GM23248 (cell line): ENCODE data around the gene FAM131C. TPM values are rescaled to one million over a fixed set of nuclear protein-coding genes. Genes with fewer than 3 reads are reported as not detected.
A peak's percentile ranks its signal among the peaks of the same experiment; 100 is the strongest.
"Not testable (repeated sequence)": the region's sequence is repeated elsewhere in the genome, so short reads cannot be mapped to it uniquely, and the experiment has no call there.

Source experiments
- DNase-seq: peaks from one replicate; pipeline ENCODE4 v3.0.0-alpha.2; 2015
- H2AFZ ChIP-seq: fragments of 200-600 bp; sonication (generic); 2 replicates; pipeline ENCODE4 v1.6.1; 2016; ENCODE audit warnings: antibody characterized with exemption
- H3F3A ChIP-seq: fragments of 200-600 bp; sonication (generic); 2 replicates; pipeline ENCODE4 v1.6.1; 2016; ENCODE audit warnings: mild to moderate bottlenecking, antibody characterized with exemption, mixed run types; ENCODE audit not compliant: insufficient read depth
- H3K27ac ChIP-seq: fragments of 200-600 bp; sonication (generic); 2 replicates; pipeline ENCODE4 v1.5.1; 2016; ENCODE audit warnings: mild to moderate bottlenecking
- H3K27me3 ChIP-seq: fragments of 200-600 bp; sonication (generic); replicated peaks from 2 replicates; pipeline ENCODE4 v1.6.1; 2016; ENCODE audit warnings: mild to moderate bottlenecking; ENCODE audit not compliant: insufficient read depth
- H3K36me3 ChIP-seq: fragments of 200-600 bp; sonication (generic); 2 replicates; pipeline ENCODE4 v1.6.1; 2016; ENCODE audit warnings: low read depth, mild to moderate bottlenecking
- H3K4me1 ChIP-seq: fragments of 200-600 bp; sonication (generic); 2 replicates; pipeline ENCODE4 v1.6.1; 2016; ENCODE audit warnings: mild to moderate bottlenecking; ENCODE audit not compliant: insufficient read depth
- H3K4me2 ChIP-seq: fragments of 200-600 bp; sonication (generic); one replicate; pipeline ENCODE4 v1.6.1; 2016; ENCODE audit warnings: mild to moderate bottlenecking; ENCODE audit not compliant: unreplicated experiment
- H3K4me3 ChIP-seq: fragments of 200-600 bp; sonication (generic); 2 replicates; pipeline ENCODE4 v1.5.1; 2016; ENCODE audit warnings: mild to moderate bottlenecking
- H3K79me2 ChIP-seq: fragments of 200-600 bp; sonication (generic); 2 replicates; pipeline ENCODE4 v1.6.1; 2016; ENCODE audit warnings: mild to moderate bottlenecking; ENCODE audit not compliant: insufficient read depth
- H3K9ac ChIP-seq: fragments of 200-600 bp; sonication (generic); 2 replicates; pipeline ENCODE4 v1.6.1; 2016; ENCODE audit warnings: mild to moderate bottlenecking
- H3K9me2 ChIP-seq: fragments of 200-600 bp; sonication (generic); 2 replicates; pipeline ENCODE4 v1.6.1; 2016; ENCODE audit warnings: mixed run types, mild to moderate bottlenecking, moderate library complexity; ENCODE audit not compliant: insufficient read depth
- H3K9me3 ChIP-seq: fragments of 200-600 bp; sonication (generic); one replicate; pipeline ENCODE4 v1.6.1; 2017; ENCODE audit warnings: low read depth
- H4K20me1 ChIP-seq: fragments of 200-600 bp; sonication (generic); 2 replicates; pipeline ENCODE4 v1.6.0; 2016; ENCODE audit not compliant: insufficient read depth
- EZH2 ChIP-seq: fragments of 200-600 bp; sonication (generic); IDR thresholded peaks from 2 replicates; pipeline ENCODE4 v1.6.1; 2018; ENCODE audit warnings: antibody characterized with exemption, mild to moderate bottlenecking; ENCODE audit not compliant: insufficient read depth, poor library complexity, severe bottlenecking
- EZH2phosphoT487 ChIP-seq: fragments of 200-600 bp; sonication (generic); IDR thresholded peaks from 2 replicates; pipeline ENCODE4 v1.6.1; 2018; ENCODE audit warnings: antibody characterized with exemption, moderate library complexity, mild to moderate bottlenecking, low read depth; ENCODE audit not compliant: insufficient read depth
- WGBS, 2 experiments: methylation state at CpG; one replicate each; pipeline ENCODE4 v1.1.6; 2015 to 2017; ENCODE audit warnings: low lambda C conversion rate in 2 of 2, low coverage in 1 of 2; ENCODE audit errors: missing lambda C conversion rate in 2 of 2; 5-methylcytosine and 5-hydroxymethylcytosine counted together
- in situ Hi-C: fragments of 300-500 bp; cut with MboI; formaldehyde crosslinking; loops from 2 replicates; pipeline ENCODE4 v1.15.0; 2020
- polyA plus RNA-seq: library from polyadenylated mRNA; unstranded; fragments of >200 nt; fragmentation: Nextera tagmentation; extraction: Ambion mirVana; gene quantifications from 2 replicates; pipeline ENCODE4 v1.2.1, GENCODE V29; 2016
- total RNA-seq: library from RNA; depleted of rRNA; stranded (reverse); fragments of >200 nt; shearing (Covaris generic); gene quantifications from 2 replicates; pipeline ENCODE4 v1.2.3, GENCODE V29; 2014

Gene FAM131C
- total and polyA plus RNA-seq, 2 experiments from 2014 or later: 0.97 to 1.3 TPM

- 72 to 78% methylated on average over 7 of the region's 7 CpGs for WGBS, 2 experiments
- H3K9me2 ChIP-seq, H3K4me2 ChIP-seq, H3K27me3 ChIP-seq, H4K20me1 ChIP-seq, H3K27ac ChIP-seq, H3K9ac ChIP-seq, H3K79me2 ChIP-seq, DNase-seq, H3F3A ChIP-seq, H3K4me3 ChIP-seq, H2AFZ ChIP-seq, H3K9me3 ChIP-seq, H3K36me3 ChIP-seq, in situ Hi-C loops, H3K4me1 ChIP-seq: not testable (repeated sequence)
Observed at GRCh38 chr1:16057314-16057915, 16.0 kb downstream of the FAM131C start.

DNA sequence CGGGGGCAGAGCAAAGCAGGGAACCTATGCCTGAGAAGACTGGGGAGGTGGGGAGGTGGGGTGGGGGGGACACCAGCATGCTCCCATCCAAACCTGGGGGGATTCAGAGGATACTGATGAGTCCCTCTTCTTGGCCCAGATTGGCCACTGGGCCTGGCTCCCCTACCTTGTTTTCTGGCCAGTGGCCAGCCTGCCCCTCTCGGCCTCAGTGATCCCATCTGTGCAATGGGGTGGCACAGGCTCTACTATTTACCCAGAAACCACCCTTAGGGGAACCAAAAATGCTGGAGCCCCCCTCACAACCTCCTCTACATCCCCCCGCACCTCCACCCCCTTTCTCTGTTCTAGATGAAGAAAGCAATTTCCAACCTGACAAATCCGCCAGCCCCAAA lies 16.9 kb downstream of the FAM131C start:
- H3K27ac ChIP-seq, H3K4me3 ChIP-seq, H3K36me3 ChIP-seq, H3K4me1 ChIP-seq, DNase-seq, H3K79me2 ChIP-seq, H3K9ac ChIP-seq, H3K9me2 ChIP-seq, H3K4me2 ChIP-seq, H4K20me1 ChIP-seq, in situ Hi-C loops, H3K9me3 ChIP-seq, H3K27me3 ChIP-seq, H3F3A ChIP-seq, H2AFZ ChIP-seq: not testable (repeated sequence)
- WGBS, 2 experiments: 28 to 47% methylated on average over 3 of the region's 4 CpGs

DNA sequence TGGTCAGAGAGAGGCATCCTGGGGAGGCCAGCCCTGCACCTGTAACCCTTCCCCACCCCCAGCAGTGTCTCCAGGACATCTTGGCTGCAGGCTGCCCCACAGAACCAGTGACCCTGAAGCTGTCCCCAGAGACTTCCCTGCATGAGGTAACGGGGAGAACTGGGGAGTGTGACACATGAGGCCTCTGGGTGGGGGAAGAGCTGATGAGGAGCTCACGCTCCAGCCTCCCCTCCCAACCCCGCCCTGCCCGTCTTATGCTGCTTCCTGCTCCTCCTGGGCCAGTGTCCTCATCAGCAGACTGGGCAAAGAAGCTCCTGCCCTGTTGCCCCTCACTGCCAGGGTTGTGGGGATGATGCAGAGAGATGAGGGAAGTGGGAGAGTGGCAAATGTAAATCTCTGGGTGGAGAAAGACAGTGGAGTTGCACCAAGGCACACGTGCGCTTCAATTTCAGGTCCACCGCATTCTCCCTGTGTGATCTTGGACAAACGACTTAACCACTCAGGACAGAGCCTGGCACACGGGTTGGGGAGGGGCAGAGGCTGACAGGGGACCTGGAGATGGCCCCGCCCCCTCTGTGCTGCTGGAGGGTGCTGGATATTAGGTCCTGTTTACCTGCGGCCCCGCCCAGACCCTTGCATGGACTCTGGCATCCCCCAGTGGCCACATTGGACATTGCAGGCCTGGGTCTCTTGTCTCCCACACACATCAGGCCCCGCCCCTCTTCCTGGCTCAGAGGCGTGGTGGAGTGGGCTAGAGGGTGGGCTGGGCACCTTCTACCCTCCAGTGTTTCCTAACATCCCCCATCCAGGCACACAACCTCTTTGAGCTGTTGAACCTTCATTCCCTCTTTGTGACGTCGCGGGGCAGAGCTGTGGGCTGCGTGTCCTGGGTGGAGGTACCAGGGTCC lies 17.6 kb downstream of the FAM131C start:
- Histone ChIP-seq H3K4me3 (no peak overlapping the region), H3K27me3 (no peaks in the 10 kb centered on the region), H3K4me2 (no peak overlapping the region), H3K79me2 (no peaks in the 10 kb centered on the region), H3K36me3 (no peaks in the 10 kb centered on the region), H3K9me3 (no peaks in the 10 kb centered on the region), H3K9me2 (no peaks in the 10 kb centered on the region), H3K9ac (no peak overlapping the region), H3K4me1 (no peaks in the 10 kb centered on the region), H3K27ac (no peak overlapping the region), H2AFZ (no peak overlapping the region), H3F3A (no peaks in the 10 kb centered on the region), H4K20me1 (no peaks in the 10 kb centered on the region)
- peak; percentile 72 for DNase-seq
- in situ Hi-C loops: no loop called here
- 34 to 37% methylated on average over 16 to 17 of the region's 18 CpGs for WGBS, 2 experiments
- TF ChIP-seq EZH2phosphoT487 (no peak), EZH2 (no peak)

DNA sequence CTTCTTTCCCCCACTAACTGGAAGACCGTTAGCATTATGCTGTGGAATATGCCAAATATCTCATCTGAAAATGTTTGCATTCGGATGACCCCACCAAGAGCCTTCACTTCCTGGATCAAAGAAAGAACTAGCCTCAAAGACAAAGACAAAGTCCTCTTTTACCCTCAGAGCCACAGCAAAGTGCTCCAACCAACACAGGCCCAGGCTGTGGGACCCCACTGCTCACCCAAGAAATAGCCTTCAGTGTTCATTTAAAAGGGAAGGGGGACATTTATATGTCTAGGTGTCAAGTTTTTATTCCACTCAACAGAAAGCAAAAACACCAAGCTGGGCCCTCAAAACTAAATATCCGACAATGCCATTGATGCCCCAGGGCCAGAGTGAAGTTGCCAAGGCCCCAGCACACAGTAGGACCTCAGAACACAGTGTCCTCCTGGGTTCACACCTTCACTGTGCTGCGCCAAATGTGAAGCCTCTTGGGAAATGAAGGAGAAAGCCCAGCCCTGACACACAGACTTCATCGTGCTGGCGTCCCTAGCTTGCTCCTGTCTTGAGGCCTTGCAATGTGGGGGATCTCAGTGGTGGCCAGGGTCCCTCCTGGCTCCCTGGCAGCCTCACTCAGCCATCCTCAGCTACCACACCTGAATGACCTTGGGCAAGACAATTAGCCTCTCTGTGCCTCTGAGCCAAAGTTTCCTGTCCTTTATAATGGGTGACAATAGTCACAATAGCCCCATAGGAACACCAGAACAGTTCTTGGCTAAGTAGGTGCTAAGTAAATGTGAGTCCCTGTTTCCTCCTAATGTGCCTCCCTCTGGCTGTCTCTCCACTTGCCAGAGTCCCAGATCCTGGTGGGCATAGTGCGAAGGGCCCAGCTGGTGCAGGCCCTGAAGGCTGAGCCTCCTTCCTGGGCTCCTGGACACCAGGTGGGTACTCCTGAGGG lies 18.6 kb downstream of the FAM131C start:
- 64 to 69% methylated on average over 7 of the region's 7 CpGs for WGBS, 2 experiments
- no peaks in the 10 kb centered on the region for H3K36me3 ChIP-seq

More for the DNA sequence above, 18.6 kb downstream of the FAM131C start:
- Histone ChIP-seq H3K27ac (no peak overlapping the region), H3K9ac (no peak overlapping the region), H3K27me3 (no peaks in the 10 kb centered on the region), H3K4me2 (no peak overlapping the region), H3K79me2 (no peaks in the 10 kb centered on the region), H3K4me3 (no peak overlapping the region), H2AFZ (no peak overlapping the region), H3F3A (no peaks in the 10 kb centered on the region), H3K9me2 (no peaks in the 10 kb centered on the region), H3K9me3 (no peaks in the 10 kb centered on the region), H3K4me1 (no peaks in the 10 kb centered on the region), H4K20me1 (no peaks in the 10 kb centered on the region)
- in situ Hi-C loops: no loop called here
- TF ChIP-seq EZH2 (no peak), EZH2phosphoT487 (no peak)
- DNase-seq: no peak
